Gastrocnemius medialis (tissue), 4 donors: ENCODE results near the gene EXOC2. TPM values are rescaled to one million over a fixed set of nuclear protein-coding genes. Genes with fewer than 3 reads are reported as not detected.

ENCODE experiments used
- ATAC-seq, 2 donors: fragments of 150-250 bp; one replicate each; pipeline ENCODE4 v1.9.1; 2016
- DNase-seq, 2 donors: peaks; one replicate each; pipeline ENCODE4 v3.0.0-alpha.2; 2019
- H3K27ac ChIP-seq, 4 donors: fragments of 200-600 bp; sonication (generic); 1 replicate in 1 of 4; 2 replicates in 3 of 4; pipeline ENCODE4 v1.5.1; 2016 to 2018; ENCODE audit warnings: mild to moderate bottlenecking in 2 of 4, moderate library complexity in 1 of 4
- H3K27me3 ChIP-seq, 3 donors: fragments of 200-600 bp; sonication (generic) in 2 of 3; 1 replicate in 1 of 3; 2 replicates in 2 of 3; pipeline versions ENCODE4 v1.5.1 to v1.6.0; 2016 to 2019; ENCODE audit warnings: mild to moderate bottlenecking in 1 of 3, moderate library complexity in 1 of 3
- H3K36me3 ChIP-seq, 2 donors: fragments of 200-600 bp; sonication (generic) in 1 of 2; one replicate each; pipeline ENCODE4 v1.5.1; 2017 to 2018
- H3K4me1 ChIP-seq, 2 donors: fragments of 200-600 bp; sonication (generic) in 1 of 2; one replicate each; pipeline ENCODE4 v1.5.1; 2016 to 2017; ENCODE audit warnings: mild to moderate bottlenecking in 2 of 2
- H3K4me3 ChIP-seq, 4 donors: fragments of 200-600 bp; sonication (generic) in 3 of 4; 1 replicate in 1 of 4; 2 replicates in 3 of 4; pipeline ENCODE4 v1.5.1; 2016 to 2019; ENCODE audit warnings: mild to moderate bottlenecking in 2 of 4
- H3K9me3 ChIP-seq, 3 donors: fragments of 200-600 bp; sonication (generic) in 2 of 3; 1 replicate in 1 of 3; 2 replicates in 2 of 3; pipeline ENCODE4 v1.5.1; 2016 to 2019
- CTCF ChIP-seq, 5 experiments: fragments of 450-650 bp in 3 of 5; fragments of 200-600 bp in 2 of 5; sonication (generic) in 2 of 5; IDR thresholded peaks in 4 of 5; conservative IDR thresholded peaks in 1 of 5; 1 replicate in 4 of 5; 2 replicates in 1 of 5; pipeline ENCODE4 v1.5.1; 2016 to 2019; ENCODE audit warnings: antibody characterized with exemption in 5 of 5, mild to moderate bottlenecking in 3 of 5, moderate library complexity in 3 of 5
- POLR2A ChIP-seq, 2 donors: fragments of 450-650 bp; IDR thresholded peaks; one replicate each; pipeline ENCODE4 v1.6.1; 2017; ENCODE audit warnings: antibody characterized with exemption in 2 of 2, mild to moderate bottlenecking in 2 of 2, moderate library complexity in 2 of 2
- in situ Hi-C, 4 donors: fragments of 200-750 bp; cut with MboI; loops; one replicate each; pipeline versions ENCODE4 v1.15.0 to v1.8.0; 2017; ENCODE audit warnings: low sequenced_read_pairs in 4 of 4
- intact Hi-C: fragments of 100-400 bp; cut with DNase I; formaldehyde crosslinking; loops from one replicate; pipeline ENCODE4 v1.15.1; 2023; ENCODE audit warnings: low total_unique reads
- total RNA-seq, 4 donors: library from RNA; depleted of rRNA; stranded (reverse); fragments of >200 nt; gene quantifications; one replicate each; pipeline versions ENCODE4 v1.1.0 to v1.2.3, GENCODE V29; 2016

Gene EXOC2
- total RNA-seq, 4 donors from 2014 or later: 12.6 to 16.4 (median 15.0) TPM

- H3K4me3 ChIP-seq: no peak overlapping the region
- no peaks in the 10 kb centered on the region for H3K27me3 ChIP-seq
- ATAC-seq: no peak
- H3K27ac ChIP-seq: no peak overlapping the region
- in situ Hi-C loops: no loop called here
- intact Hi-C loops: no loop called here
- H3K9me3 ChIP-seq: no peaks in the 10 kb centered on the region
- no peak for DNase-seq
- H3K36me3 ChIP-seq: peaks cover 0 to 14% of the 10 kb centered on the region in 2 donors
- TF ChIP-seq POLR2A (IDR thresholded peaks at IDR 0.05): no peak
- TF ChIP-seq CTCF (IDR thresholded peaks at IDR 0.05 in 4 of 5, conservative IDR thresholded peaks at IDR 0.05 in 1 of 5): no peak
- H3K4me1 ChIP-seq: no peaks in the 10 kb centered on the region
These were observed 122.1 kb downstream of the EXOC2 start for GRCh38 chr6:570825-571224.

- no peak for ATAC-seq
- Histone ChIP-seq H3K36me3 (peaks cover 0 to 18% of the 10 kb centered on the region in 2 donors), H3K9me3 (no peaks in the 10 kb centered on the region)
These were observed 123.9 kb downstream of the EXOC2 start for GRCh38 chr6:568954-569523.

GRCh38 chr6:568085-568484, 124.9 kb downstream of the EXOC2 start:
- no peak overlapping the region for H3K4me3 ChIP-seq
- intact Hi-C loops (no loop called here), in situ Hi-C loops (no loop called here)
- no peak for DNase-seq
- H3K27me3 ChIP-seq: no peaks in the 10 kb centered on the region
- no peak for ATAC-seq
- no peaks in the 10 kb centered on the region for H3K4me1 ChIP-seq
- H3K27ac ChIP-seq: no peak overlapping the region
- H3K9me3 ChIP-seq: no peaks in the 10 kb centered on the region
- TF ChIP-seq CTCF (IDR thresholded peaks at IDR 0.05 in 4 of 5, conservative IDR thresholded peaks at IDR 0.05 in 1 of 5) (no peak), POLR2A (IDR thresholded peaks at IDR 0.05) (no peak)
- peaks cover 0 to 25% of the 10 kb centered on the region in 2 donors for H3K36me3 ChIP-seq

More at GRCh38 chr6:568954-569523, 123.9 kb downstream of the EXOC2 start:
- intact Hi-C loops: no loop called here
- no peak for DNase-seq
- Histone ChIP-seq H3K27ac (no peak overlapping the region), H3K4me3 (no peak overlapping the region), H3K27me3 (no peaks in the 10 kb centered on the region), H3K4me1 (no peaks in the 10 kb centered on the region)
- TF ChIP-seq CTCF (IDR thresholded peaks at IDR 0.05 in 4 of 5, conservative IDR thresholded peaks at IDR 0.05 in 1 of 5) (no peak), POLR2A (IDR thresholded peaks at IDR 0.05) (no peak)
- in situ Hi-C loops: no loop called here

- in situ Hi-C loops: no loop called here
These were observed 129.1 kb downstream of the EXOC2 start for GRCh38 chr6:563863-564262.

More at GRCh38 chr6:563863-564262, 129.1 kb downstream of the EXOC2 start:
- intact Hi-C loops: no loop called here
- no peaks in the 10 kb centered on the region for H3K9me3 ChIP-seq
- peaks cover 0 to 25% of the 10 kb centered on the region in 2 donors for H3K36me3 ChIP-seq
- DNase-seq (no peak), ATAC-seq (no peak)
- no peak overlapping the region for H3K27ac ChIP-seq
- TF ChIP-seq POLR2A (IDR thresholded peaks at IDR 0.05) (no peak), CTCF (IDR thresholded peaks at IDR 0.05 in 4 of 5, conservative IDR thresholded peaks at IDR 0.05 in 1 of 5) (no peak)
- H3K27me3 ChIP-seq: no peaks in the 10 kb centered on the region
- H3K4me3 ChIP-seq: no peak overlapping the region
- no peaks in the 10 kb centered on the region for H3K4me1 ChIP-seq
